ENCODE results near the gene TFAP2C.

DNA sequence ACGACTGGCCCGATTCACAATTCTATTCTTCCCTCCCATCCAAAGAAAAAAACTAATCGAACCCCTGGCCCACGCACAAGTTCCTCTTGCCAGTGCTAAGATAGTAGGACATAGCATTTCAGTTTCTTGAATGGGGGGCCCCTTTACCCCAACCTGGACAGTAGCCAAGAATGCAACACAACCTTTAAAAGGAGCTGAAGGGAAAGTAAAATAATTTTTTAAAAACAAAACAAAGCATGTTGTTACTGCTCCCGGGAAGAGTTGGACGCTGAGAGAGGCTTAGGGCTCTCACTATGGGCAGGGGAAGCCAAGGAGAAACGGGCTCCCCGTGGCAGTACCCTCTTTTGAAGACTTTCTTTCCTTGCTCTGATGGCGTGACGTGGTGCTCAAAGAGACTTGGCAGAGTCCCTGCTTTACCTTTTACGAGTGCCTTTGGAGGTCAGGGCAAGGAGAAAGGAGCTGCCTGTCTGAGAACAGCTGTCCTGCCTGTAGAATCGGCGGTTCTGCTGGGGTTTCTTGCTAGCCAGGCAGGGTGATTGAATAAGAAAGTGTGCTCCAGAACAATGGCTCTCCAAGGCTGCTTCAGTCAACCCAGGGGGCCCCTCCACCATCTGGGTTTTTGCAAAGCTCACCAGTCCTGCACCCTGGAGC lies 5.8 kb downstream of the TFAP2C start:
- TF ChIP-seq, protein P1, sequence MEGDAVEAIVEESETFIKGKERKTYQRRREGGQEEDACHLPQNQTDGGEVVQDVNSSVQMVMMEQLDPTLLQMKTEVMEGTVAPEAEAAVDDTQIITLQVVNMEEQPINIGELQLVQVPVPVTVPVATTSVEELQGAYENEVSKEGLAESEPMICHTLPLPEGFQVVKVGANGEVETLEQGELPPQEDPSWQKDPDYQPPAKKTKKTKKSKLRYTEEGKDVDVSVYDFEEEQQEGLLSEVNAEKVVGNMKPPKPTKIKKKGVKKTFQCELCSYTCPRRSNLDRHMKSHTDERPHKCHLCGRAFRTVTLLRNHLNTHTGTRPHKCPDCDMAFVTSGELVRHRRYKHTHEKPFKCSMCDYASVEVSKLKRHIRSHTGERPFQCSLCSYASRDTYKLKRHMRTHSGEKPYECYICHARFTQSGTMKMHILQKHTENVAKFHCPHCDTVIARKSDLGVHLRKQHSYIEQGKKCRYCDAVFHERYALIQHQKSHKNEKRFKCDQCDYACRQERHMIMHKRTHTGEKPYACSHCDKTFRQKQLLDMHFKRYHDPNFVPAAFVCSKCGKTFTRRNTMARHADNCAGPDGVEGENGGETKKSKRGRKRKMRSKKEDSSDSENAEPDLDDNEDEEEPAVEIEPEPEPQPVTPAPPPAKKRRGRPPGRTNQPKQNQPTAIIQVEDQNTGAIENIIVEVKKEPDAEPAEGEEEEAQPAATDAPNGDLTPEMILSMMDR (IDR thresholded peaks at IDR 0.05), result no peak
- no peak for TF ChIP-seq POLR2A (IDR thresholded peaks at IDR 0.05)
